Stimulated activated CD4-positive, alpha-beta T cell treated with anti-CD3 and anti-CD28 coated beads, Interleukin-1b, Interleukin-23, amount 100 ng/mL, for 24 hours (primary cell): ENCODE results near the gene PPIE.
"Not testable (repeated sequence)": the region's sequence is repeated elsewhere in the genome, so short reads cannot be mapped to it uniquely, and the experiment has no call there.

Experiments used
- DNase-seq, 4 experiments: peaks; one replicate each; pipeline ENCODE4 v3.0.0-alpha.2; 2020; ENCODE audit warnings: low read depth in 4 of 4, low spot score in 1 of 4

PPIE gene

DNA sequence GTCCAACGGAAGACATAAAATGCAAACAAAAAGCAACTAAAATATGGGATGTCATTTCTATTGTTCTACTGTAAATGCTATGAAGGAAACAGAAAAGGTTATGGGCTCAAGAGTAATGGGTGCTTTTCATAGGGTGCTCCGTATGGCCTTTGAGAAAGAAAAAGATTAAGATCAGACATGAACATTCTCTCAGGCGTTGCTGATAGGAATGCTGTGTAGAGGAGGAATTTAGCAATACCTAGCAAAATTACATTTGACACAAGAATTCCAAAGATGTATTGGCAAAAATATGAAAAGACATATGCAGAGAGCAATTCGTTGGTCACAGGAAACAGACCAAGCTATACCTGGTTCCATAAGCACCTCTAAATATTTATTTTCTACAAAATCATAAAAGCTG lies 38.2 kb downstream of the PPIE start:
- DNase-seq = no peak

DNA sequence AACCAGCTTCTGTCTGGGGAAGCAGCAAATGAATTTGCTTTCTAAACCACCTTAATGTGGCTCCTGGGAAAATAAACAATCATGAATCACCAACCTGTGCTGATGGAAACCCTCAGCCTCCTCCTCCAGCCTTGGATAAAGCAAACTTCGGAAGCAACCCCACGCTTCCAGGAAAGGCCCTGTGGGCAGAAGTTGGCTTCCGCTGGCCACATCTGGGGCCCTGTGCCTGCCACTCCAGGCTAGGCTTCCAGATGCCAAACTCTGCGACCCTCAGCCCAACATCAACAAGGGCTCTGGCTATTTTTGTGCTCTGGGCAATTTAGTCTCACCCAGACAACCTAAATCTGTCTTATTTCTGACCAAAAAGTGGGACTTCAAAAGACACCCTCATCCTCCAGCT lies 38.6 kb downstream of the PPIE start:
- no peak for DNase-seq

DNA sequence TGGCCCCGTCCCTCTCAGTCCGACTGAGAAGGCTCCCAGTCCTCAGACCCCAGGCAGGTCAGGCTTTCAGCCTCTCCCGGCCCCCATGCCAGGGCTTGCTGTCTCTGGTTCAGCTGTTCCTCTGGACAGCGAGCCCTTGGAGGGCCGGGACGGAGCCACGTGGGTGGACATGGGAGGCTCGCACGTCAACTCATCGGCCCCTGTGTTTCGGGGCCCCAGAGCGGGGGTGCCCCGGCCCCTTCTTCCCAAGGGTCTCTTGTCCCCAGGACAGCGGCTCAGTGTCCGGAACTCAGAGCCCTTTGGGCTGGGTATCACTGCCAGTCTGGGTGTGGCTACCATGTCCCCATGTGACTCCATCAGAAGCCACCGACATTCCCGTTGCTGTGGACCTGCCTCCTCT lies 39.2 kb downstream of the PPIE start:
- DNase-seq = not testable (repeated sequence)

DNA sequence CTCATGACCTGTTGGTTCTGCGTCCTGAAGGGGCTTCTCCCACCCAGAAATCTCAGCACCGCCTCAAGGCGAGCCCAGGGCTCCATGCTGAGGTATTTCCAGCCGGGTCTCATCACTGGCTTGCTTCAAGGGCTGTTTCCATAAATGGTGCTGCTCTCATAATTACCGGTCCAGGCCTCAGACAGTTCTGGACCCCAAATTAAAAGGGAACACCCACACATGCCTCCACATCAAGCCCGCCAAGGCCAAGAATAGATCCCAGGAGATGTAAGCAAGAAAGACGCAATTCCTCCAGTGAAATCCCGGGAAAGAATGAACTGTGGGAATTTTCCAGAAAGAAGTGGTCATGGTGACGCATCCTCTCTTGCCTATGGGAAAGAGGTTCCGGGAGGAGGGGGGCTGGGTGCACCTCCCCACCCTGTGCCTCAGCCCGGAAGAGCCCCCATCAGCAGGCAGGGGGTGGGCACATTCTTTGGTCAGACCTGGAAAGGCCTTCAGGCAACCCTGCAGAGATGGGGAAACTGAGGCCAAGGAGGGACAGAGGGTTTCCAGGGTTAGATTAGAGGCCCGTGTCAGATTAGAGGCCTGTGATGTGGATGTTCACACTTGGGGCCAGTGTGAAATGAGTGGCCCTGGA lies 39.9 kb downstream of the PPIE start:
- DNase-seq = not testable (repeated sequence)

DNA sequence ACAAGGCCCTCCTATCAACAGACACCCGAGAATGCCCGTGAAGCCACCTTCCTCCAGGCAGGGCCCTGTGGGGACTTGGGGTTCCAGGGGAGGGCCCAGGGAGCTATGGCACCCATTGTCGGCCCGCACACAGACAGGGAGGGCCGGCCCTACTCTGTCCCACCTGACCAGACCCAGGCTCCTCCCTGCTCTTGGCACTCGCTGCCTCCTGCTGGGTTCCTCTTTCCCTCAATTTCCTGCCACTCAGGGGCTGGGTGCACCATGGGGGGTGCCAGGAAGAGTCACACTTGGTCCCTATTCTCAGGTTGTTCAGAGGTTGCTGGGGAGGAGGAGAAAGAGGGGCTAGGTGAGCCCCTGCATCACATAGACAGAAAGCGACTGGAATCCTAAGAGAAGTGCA lies 40.5 kb downstream of the PPIE start:
- DNase-seq = no peak

DNA sequence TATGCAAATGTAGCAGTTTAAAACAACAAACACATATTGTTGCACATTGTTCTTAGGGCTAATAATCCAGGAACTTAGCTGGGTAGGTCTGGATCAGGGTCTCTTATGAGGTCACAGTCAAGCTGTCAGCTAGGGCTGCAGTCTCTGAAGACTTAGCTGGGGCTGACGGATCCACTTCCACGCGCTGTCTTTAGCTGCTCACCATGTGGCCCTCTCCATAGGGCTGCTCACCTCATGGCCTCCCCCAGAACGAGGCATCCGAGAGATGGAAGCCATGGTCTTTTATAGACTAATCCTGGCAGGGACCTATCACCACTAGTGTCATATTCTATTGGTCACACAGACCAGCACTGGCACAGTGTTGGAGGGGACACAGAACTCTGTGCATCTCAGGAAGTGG lies 41.1 kb downstream of the PPIE start:
- DNase-seq = no peak

DNA sequence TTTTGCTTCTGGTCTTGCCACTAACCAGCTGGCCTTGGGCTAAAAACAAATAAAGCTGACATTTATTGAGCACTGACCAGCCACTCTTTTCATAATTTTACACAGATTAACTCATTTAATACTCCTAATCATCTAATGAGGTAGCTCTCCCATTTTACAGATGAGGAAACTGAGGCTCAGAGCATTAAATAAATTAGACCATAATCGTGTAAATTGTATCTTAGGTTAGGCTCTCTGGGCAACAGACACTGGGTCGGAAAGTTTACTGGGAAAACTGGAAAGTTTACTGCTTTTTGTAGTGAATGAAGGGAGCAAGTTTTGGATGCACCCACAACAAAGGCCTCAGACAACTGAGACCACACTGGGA lies 42.6 kb downstream of the PPIE start:
- DNase-seq = no peak

DNA sequence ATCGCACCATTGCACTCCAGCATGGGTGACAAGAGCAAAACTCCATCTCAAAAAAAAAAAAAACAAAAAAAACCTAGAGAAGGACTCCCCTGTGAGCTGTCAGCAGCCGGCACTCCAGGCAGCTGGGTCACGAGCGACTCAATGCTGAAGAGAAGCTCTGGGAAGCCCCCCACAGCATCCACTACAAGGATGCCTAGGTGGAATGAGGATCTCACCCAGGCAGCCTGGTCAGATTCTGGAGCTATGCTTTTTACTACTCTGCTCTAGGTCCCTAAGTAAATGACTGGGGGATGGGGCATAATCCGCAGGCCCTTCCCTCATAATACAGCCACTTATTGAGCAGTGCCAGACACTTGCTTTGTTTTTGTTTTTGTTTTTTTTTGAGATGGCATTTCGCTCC lies 43.4 kb downstream of the PPIE start:
- no peak for DNase-seq

DNA sequence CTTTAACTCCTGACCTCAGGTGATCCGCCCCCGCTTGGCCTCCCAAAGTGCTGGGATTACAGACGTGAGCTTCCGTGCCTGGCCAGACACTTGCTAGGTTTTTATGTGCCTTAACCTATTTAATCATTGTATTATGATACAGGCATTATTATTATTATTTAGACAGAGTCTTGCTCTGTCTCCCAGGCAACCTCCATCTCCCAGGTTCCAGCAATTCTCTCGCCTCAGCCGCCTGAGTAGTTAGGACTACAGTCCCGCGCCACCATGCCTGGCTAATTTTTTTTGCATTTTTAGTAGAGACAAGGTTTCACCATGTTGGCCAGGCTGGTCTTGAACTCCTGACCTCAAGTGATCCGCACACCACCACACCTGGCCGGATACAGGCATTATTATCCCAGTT lies 44.0 kb downstream of the PPIE start:
- DNase-seq = not testable (repeated sequence)

DNA sequence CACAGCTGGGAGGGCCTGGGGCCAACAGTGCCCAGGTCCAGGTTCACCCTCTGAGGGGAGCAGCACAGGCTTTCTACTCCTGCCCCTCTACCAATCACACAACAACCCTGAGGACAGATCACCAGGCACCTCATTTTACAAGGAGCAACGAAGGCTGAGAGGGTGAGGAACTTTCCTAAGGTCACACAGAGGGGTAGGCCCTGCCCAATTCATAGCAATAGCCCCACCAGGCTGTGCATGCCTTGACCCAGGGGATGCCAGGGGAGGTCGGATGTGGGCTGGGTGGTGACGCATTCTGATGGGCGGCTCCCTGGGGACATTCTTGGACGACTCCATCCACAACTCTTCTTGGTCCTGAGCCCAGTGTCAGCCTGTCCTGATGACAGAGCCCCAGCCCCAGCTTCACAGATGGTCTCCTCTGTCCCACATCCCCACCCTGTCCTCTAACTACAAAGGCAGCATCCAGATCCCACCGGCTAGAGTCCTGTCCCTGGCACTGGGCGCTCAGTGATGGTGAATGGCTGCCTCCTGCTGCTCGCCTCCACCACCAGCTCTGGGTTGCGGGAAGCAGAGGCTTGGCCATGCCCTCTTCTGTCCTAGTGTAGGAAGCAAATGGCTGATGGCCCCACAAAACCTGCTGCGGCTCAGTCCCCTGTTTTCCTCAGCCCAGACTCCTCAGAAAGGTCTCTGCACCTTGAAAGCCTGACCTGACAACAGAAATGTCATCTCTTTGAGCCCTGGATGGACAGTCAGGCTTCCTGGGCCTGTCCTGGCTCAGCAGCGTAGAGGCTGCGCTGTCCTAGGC lies 47.8 kb downstream of the PPIE start:
- DNase-seq = not testable (repeated sequence)

DNA sequence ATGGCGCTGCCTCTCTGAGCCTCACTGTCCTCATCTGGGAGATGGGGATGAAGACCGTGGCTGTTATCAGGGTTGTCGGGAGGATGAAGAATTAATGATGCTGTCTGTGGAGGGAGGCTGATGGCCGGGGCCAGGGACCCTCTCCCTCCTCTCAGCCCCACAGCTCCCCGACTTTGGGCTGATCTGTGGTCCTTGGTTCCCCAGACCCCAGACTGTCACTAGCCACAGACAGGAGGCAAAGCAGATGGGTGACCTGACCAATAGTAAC lies 48.4 kb downstream of the PPIE start:
- DNase-seq = not testable (repeated sequence)

DNA sequence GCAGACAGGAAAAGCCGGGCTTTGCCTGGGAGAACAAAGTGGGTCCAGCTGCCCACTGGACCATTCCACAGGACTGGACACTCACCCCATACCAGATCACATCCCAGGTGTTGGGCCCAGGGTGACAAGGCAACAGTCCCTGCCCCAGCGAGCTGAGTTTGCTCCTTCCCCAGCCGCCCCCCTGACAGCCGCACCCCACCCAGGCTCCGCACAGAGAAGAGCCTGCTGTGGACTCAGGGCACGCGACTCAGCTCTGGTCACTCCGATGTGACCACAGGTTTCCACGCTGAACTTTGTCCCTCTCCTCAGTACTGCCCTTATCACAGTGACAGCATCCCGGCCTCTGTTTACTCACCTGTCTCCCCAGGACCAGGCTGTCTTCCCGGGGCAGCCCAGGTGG lies 48.8 kb downstream of the PPIE start:
- no peak for DNase-seq

DNA sequence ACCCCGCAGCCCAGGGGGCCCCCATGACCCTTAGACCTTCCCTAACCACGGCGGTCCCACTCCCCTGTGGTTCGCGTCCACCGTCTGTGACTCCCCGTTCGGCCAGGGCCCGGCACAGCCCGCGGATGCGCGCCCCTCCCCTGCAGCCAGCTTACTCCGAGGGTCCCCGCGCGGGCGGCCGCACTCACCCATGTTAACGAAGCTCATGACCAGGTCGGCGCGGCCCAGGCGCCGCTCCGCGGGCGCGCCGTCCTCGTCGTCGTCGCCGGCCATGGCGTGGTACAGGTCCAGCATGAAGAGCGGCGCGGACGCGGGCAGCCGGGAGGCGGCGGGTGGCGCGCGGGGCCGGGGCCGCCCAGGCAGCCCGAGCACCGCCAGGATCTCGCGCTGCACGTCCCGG lies 49.3 kb downstream of the PPIE start:
- DNase-seq = not testable (repeated sequence)

DNA sequence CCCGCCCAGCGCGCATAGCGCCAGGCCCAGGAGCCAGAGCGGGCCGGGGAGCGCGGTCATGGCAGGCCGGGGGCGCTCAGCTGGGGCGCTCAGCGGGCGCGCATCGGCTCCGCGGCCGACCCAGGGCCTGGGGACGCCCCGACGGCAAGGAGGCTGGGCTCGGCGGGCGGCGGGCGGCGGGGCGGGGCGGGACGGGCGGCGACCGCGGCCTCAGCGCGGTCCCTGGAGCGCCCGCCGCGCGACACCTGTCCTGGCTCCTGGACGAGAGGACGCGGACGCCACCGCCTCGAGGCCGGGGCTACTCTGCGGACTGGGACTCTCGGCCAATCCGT lies 49.7 kb downstream of the PPIE start:
- DNase-seq = no peak

DNA sequence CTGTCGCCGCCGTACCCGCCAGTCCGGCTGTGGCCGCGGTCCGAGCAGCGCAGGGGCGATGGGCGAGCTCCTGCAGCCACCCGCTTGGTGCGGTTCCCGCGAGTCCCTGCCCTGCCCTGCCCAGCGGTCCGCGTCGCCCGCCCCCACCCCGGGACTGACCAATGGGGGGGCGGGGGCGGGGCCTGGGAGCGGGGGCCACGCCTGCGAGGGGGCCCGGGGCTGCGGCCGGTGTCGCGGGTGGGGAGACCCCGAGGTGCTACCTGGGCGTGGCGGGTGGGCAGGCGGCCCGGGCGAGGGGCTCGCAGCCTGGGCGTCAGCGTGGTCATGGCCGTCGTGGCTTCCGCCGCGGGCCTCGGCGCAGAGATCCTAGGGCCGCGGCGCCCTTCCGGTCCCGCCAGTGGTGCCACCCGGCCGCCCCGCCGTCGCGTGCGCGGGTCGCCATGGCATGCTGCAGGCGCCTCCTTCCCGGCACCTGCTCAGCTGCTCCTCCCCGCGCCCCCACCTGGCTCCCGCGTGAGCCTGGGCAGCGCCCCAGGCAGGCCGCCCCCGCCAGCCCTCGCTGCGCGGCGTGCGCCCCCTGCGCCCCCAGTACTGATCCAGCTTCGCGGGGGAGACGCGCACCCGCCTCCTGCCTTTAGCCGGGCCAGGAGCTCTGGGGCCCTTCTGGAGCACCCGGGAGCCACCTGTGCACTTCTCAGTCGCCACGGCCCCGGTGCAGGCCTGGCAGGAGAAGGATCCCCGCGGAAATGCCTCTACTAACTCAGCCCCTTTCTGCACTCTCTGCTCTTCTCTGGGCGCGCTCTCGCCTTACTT lies 50.3 kb downstream of the PPIE start, which contains the start of gene BMP8B:
Gene BMP8B, minus strand, starts transcription at position 108 of the 813 bp plus-strand sequence. CDS start 380 bp downstream, outside the sequence.
- peak in 2 of 4 experiments; percentile 7 to 30 for DNase-seq

DNA sequence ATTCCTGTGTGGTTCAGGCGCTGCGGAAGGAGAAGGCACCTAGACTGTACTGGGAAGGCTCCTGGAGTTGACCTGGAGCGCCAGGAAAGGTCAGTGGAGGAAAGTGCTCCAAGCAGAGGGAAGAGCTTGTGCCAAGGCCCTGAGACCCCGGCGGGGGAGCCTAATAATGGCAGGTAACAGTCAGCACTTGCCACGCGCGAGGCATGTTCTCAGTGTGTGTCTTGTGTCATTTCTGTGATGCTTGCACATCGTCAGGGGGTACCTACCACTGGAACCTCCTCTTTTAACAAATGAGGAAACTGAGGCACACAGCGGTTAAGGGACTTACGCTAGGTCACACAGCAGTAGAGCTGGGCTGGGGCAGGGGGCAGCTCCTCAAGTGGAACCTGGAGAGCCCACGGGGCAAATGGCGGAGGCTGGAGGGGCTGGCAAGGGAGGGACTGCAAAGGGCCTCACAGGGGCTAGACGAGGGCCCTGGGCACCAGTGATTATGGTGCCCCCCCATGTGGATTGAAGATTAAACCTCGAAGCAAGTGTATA lies 51.0 kb downstream of the PPIE start:
- no peak for DNase-seq

DNA sequence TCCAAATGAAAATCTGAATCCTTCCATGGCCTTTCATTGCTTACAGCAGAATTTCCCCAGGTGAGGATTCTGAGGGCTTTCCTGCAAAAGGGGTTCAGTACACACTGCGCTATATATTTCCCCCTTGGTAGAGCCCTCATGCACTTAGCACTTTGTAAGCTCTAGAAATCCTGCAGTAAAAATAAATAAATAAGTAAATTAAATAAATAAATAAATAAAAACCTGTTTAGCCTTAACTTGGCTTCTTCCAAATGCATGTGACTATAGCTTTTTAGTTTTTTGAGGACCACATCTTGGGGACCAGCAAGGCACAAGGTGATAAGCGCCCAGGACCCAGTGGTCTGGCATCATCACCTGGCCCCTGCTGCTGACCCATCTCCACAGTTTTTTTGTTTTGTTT lies 53.2 kb downstream of the PPIE start:
- DNase-seq = no peak

DNA sequence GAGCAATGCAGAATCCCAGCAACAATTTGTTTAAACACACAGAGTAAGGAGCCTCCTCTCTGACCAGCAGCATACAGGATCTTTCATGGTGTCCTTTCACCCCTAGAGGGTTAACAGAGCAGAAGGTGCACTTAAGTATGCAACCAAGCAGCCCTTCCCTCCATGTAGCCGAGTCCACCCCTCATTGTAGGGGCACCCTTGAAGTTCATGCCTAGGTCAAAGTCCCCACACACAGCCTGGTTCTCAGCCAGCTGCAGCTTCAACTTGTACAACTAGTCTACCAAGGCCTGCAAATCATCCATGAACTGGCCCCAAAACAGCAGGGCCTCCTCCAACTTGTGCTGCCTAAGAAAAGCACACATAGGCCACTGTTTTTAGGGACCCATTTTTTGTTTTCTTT lies 57.0 kb downstream of the PPIE start:
- DNase-seq = no peak

DNA sequence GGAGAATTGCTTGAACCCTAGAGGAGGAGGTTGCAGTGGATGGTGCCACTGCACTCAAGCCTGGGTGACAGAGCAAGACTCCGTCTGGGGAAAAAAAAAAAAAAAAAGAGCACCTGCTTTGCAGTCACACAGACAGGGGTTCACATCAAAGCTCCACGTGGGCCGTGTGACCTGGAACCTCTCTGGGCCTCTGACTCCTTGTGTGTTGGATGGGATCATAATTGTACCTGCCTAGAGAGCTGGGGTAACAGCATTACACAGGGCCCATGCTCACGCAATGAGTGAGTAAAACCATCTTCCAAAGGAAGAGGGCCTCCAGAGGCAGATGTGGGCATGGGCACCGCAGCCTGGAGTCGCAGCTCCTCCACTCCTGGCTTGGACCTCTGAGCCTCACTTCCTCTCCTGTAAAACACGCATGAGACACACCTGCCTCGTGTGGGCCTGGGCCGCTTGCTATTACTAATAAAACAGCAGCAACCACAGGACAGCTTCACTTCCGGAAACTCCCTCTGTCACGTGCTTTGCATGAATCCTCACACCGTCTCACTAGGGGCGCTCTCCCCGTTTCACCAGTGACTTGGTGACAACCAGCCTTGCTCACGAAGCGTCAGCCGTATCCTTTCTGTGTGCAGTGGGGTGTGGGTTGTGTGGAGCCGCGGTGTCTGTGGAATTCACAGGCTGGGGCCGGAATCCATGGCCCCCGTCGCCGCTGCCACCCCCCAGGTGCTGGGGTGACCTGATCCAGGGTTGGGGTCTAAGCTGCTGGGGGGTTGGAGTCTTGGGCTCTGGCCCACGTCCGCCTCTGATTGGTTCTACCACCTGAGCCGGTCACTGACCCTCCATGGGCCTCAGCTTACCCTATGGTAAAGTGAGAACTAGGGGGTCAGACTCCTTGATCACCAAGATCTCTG lies 60.4 kb downstream of the PPIE start:
- peak; percentile 65 to 81 (median 71) for DNase-seq

DNA sequence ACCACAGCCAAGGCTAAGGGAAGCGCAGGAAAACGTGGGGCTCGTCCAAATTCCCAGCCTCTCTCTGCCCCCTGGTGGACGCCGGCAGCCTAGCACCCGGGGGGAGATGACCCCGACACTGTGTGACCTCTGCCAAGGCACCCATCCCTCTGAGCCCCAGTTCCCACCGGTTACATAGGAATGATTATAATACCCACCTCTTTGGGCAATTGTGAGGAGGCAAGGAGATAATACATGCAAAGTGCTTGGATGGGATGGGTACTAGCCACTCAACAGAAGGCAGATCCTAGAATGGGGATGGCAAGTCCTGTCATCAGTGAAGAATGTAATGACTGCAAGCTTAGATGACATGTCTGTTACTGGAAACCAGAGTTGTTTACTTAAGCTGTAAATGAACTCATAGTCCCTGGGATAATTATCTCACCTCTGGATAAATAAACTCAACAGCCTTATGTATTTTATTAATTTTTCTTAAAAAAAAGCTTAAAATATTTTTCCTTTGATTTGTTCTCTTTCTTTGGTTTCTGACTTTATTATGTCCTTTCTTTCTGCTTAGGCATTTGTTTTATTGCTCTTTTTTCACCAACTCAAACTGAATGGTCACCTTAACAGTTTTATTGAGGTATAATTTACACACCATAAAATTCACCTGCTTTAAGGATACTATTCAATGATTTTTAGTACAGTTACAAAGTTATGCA lies 61.2 kb downstream of the PPIE start:
- peak in 3 of 4 experiments; percentile 53 to 66 (median 60) for DNase-seq
